ENCODE measurements around the gene GKN1.
"Not testable (repeated sequence)": the region's sequence is repeated elsewhere in the genome, so short reads cannot be mapped to it uniquely, and the experiment has no call there.

DNA sequence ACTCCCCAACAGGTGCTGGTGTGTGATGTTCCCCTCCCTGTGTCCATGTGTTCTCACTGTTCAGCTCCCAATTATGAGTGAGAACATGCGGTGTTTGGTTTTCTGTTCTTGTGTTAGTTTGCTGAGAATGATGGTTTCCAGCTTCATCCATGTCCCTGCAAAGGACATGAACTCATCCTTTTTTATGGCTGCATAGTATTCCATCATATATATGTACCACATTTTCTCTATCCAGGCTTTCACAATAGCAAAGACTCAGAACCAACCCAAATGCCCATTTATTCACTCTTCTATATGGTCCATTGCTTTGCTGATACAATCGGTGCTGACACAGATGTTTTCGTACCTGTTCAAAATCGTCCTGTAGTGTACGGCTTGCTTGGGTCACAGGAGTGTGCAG is 19.0 kb upstream of the GKN1 start:
- not testable (repeated sequence) for TF ChIP-seq CTCF (IDR thresholded peaks at IDR 0.05); POLR2A (IDR thresholded peaks at IDR 0.05; ENCODE audit: low read depth)

All from esophagus muscularis mucosa (tissue), 3 donors.